ENCODE measurements around the gene GJA4.

Gene GJA4

DNA sequence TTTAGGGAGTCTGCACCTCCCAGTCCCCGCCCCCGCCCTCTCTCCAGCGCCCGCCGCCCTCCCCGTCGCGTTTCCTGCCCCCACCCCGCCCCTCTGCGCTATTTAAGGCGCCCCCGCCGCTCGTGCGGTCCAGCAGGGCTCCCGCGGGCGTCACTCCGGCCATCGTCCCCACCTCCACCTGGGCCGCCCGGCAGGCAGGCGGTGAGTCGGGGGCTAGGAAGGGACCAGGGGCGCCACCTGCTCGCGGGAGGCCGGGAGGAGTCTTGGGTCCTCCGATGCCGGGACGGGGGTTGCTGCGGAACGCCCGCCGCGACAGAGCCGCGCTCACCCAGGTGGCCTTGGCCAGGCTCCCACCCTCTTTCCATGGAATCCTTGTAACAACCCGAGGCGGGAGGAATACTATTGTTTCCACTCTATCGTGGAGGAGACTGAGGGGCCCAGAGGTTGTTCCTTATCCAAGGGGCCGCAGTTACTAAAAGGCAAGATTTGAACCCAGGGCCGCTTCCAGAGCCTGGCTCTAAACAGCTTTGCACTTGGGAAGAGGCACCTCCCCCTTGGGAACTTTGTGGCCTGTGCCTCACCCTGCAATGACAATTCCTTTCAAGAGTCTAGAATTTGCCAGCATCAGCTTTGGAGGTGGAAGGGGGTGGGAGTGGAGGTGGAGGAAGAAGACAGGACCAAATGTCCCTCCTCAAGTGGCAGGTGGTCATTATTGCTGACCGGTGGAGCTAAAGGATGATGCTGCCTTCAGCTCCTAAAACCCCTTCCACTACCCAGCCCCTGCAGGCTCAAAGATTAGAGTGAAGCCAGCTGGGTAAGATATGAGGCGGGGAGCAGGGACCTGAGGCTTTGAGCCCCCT is at the start of gene GJA4:
TSS of gene GJA4 (plus strand) at position 132 of the 860 bp plus-strand sequence. CDS start 1,215 bp downstream, outside the sequence.
- no peak for DNase-seq

DNA sequence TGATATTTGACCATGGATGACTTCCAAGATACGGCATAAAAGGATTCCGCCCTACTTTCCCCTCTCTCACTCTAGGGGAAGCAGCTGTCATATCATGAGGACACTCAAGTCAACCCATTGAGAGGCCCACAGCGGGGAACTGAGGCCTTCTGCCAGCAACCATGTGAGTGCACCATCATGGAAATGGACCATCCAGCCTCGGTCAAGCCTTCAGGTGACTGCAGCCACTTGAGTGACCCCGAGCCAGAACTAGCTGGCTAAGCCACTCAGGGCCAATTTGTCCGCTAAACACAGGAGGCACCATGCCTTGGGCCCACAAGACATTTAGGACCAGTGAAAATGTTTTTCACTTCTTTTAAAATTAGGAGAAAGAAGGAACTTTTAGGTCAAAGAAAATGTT is 49.0 kb upstream of the GJA4 start:
- no peak for DNase-seq

DNA sequence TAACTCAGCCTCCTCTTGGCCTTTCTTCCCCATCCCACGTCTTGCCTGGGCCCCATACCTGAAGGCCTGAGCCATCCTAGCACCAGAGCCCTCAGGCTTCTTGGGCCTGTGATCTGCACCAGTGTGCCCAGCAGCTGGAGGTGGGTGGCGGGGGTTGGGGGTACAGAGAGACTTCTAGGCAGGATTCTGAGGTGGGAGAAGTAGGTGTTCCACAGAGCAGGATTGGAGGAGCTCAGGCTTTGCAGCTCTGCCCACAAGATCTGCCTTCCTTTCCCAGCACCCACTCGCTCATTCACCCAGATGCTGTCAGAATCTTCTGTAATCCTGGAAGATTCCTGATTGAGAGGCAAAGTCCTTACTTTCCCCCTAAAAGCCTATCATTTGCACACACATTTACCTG is 47.9 kb upstream of the GJA4 start:
- no peak for DNase-seq

DNA sequence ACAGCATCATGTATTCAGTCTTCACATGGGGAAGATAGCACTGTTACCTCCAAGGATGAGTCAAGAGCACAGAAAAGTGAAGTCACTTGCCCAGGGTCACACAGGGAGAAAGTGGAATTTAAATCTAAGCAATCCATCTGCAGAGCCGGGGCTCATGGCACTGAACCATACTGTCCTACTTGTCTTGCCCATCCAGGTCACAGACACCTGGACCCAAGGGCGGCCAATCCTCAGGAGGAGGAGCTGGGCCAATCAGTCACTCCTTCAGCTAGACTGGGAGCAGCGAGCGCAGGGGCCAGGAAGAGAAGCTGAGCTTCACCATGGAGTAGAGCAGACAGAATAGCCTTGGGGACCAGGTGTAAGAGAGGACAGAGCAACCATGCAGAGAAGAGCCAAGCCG is 47.1 kb upstream of the GJA4 start:
- DNase-seq = no peak

DNA sequence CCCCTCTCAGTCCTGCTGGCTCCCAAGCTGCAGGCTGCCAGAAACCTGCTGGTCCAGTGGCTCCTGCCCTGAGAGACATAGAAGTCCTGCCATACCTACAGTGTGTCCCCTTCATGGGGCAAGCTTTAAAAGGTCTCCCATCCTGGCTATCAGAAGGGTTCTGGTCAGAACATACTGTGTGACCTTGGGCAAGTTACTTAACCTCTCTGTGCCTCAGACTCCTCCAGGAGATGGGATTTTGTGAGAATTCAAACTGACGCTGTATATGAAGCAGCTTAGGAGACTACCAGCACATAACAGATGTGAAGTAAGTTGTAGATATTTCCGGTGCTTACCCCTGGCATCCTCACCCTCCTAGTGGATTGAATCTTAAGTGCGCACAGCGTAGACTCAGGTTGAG is 46.7 kb upstream of the GJA4 start:
- no peak for DNase-seq

DNA sequence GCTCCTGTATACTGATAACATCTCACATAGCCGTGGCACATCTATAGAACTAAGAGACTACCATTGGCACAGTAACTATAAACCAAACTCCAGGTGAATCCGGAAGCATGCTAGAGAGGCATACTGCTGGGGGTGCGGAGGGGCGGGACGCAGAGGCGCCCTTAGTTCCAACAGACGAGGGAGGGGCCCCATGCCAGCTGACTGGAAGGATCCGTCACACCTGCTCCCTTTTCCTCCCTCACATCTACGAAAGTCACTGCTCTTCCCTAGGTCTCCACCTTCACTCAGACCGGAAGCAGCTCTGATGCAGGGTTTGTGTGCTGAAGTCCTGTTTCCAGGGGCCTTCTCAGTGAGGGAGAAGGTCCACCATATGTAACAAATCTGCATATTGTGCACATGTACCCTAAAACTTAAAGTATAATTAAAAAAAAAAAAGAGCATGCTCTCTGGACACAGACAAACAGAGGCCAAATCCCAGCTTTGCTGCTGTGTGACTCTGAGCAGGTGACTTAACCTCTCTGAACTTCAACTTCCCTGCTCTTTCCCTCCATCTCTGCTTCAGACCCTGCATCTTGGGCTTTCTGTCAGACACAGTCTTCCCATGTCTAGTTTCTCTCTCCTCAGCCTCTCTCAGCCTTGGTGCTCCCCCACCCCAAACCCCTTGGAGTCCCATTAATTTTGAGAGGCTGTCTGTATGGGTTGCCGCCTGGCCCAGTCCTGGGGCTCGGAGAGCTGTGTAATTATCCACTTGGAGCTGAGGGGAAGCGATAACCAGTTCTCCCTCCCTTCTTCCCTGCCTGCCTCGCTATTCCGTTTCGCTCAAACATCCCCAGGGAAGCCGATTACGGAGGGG is 45.8 kb upstream of the GJA4 start:
- no peak for DNase-seq

DNA sequence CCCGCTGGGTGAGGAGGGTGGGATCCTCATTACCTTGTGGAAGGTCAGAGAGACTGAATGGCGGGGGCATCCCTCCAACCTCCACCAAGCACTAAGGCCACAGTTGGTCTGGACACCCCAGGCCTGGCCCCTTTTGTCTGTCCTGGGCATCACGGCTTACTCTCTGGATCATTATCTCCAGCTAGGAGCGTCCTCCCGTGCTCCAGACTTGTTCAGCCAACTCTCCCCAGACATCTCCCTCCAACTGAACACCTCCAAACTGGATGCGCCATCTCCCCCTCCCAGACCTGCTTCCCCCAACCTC is 45.2 kb upstream of the GJA4 start:
- DNase-seq = no peak

DNA sequence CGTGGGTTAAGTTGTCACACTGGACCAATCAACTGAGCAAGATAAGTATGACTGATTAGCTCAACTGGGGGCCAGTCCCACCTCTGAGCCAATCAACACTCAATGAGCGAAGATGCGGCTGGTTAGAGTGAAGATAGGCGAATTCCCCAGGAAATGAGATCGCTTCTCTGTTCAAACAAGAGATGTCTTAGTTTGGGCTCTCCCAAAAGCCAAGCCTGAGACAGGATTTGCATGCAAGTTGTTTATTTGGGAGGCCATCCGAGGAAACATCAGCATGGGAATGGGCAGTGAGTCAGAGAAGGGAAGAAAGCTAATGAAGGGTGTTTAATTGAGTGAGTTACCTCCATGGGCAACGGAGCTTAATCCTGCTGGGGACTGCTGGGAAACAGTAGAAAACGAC is 42.8 kb upstream of the GJA4 start:
- DNase-seq = no peak

DNA sequence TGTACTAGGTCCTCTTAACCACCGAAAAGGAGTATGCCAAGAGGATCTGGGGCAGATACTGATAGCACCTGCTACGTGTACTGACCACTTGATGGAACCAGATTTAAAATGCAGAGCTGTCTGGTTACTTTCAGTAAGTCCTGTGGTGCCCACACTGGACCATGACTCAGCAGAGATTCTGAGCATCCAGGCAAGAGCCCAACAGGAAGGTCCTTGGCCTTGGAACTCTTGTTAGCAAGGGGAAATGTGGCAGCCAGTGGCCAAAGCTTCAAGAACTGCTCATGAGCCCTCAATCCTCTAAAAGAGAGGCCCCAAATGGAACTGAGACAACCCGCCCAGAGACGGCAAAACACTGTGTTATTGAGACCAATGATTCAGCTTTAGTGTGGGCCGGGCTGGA is 42.2 kb upstream of the GJA4 start:
- no peak for DNase-seq

DNA sequence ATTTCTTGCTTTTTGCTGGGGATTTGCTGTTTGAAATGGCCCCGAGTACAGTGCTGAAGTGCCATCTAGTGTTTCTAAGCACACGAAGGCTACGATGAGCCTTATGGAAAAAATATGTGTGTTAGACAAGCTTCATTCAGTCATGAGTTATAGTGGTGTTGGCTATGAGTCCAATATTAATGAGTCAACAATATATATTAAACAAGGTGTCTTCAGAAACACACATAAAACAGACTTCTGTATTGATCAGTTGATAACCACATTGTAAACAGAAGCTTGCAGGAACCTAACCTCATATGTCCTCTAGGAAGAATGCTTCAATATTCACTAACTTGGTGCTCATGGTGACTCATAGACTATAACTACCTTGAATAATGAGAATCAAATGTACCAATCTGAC is 39.6 kb upstream of the GJA4 start:
- DNase-seq = no peak

DNA sequence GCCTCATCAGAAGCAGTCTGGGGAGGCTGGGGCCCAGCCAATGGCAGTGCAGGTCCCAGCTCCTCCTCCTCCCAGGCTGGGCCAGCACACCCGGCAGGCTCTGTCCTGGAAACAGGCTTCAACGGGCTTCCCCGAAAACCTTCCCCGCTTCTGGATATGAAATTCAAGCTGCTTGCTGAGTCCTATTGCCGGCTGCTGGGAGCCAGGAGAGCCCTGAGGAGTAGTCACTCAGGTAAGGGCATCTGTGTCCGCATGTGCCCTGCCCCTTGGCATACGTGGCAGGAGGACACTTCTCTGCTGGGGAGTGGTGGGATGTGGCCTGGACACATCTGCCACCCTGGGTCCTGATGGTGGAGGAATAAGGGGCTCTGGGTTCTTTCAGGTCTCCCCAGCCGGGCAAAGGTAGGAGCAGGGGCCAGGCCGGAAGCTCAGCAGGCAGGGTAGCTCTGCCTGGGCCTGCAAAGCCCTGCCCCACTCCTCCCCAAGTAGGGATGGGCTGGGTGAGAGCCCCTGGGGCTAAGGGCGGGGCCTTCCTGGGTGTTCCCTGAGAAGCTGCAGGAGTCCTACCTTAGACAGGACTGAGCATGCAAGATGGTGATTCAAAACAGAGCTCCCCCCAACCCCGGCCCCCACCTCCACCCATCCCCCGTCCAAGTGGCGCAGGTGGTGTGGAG is 37.7 kb upstream of the GJA4 start, which contains the start of gene GJB5:
TSS of gene GJB5 (plus strand) at position 84 of the 674 bp plus-strand sequence. CDS start 2,284 bp downstream, outside the sequence.
- no peak for DNase-seq

DNA sequence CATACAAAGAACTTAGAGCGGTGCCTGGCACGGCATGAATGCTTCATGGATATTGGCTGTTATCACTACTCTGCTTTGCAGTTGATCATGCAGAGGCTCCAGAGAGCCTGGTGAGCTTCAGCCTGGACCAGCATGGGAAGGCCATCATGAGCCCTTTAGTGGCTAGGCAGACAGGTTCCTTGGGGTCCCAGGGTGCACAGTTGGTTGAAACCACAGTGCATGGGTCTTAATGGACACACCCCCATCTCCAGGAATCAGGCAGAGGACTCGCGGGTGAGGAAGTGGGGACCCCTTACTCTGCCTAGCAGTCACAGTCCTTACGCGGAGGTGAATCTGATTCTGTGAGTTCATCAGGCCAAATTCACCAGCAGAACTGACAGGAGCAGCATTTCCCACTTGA is 36.8 kb upstream of the GJA4 start:
- DNase-seq = no peak

DNA sequence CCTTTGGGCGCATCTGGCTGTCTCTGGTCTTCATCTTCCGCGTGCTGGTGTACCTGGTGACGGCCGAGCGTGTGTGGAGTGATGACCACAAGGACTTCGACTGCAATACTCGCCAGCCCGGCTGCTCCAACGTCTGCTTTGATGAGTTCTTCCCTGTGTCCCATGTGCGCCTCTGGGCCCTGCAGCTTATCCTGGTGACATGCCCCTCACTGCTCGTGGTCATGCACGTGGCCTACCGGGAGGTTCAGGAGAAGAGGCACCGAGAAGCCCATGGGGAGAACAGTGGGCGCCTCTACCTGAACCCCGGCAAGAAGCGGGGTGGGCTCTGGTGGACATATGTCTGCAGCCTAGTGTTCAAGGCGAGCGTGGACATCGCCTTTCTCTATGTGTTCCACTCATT is 35.4 kb upstream of the GJA4 start:
- no peak for DNase-seq

DNA sequence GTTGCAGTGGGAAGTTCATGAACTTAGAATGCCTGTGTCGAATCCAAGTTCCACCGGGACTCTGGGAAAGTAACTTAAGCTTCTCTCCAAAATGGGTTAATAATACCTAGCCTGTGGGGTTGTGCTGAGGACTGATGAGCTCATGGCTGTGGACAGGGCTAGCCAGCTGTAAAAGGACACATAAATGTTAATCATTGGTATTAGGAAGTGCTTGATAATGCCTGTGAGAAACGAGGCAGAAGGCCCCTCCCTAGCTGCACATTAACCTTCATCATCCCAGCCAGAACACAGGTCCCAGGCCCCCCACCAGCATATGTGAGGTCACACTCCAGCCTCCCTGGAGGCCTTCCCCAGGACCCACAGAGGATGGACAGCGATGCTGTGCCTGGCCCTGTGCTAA is 34.0 kb upstream of the GJA4 start:
- DNase-seq = no peak

DNA sequence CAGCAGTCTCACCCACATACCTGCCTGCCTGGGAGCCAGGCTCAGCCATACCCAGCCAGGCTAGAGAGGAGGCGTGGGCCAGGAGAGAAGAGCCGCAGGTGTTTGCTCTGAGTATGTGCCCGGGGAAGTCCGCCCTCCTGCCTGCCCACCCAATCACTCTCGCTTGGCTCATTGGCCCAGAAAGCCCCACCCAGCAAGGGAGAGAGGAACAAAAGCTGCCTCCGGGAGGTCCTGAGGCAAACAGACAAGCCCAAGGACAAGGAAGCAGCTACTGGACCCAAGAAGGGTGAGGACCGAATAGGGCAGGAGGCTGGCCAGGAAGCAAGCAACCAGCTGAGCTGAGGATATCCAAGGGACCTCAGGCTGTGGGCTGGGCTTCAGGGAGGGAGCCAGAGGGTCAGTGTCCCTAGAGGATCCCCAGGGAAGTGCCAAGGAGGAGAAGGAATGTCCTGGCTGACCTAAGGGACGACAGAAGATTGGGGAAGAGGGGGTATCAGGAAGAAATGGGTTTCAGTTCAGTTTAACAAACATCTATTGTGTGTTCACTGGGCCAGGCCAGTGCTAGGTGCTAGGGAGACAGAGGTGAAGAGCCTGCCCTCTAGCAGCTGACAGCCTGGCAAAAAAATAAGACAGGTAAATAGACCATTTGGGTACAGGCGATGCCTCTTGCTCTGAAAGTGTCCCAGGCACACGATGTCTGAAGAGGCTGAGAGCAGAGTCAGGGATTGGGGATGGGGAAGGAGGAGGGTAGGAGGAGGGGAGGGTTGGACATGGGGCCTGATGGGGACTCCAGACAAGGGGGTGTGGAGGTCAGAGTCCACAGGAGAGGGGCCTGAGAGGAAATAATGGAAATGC is 33.1 kb upstream of the GJA4 start, which contains the start of gene GJB4:
TSS of gene GJB4 (plus strand) at position 238 of the 855 bp plus-strand sequence. CDS start 1,515 bp downstream, outside the sequence.
- no peak for DNase-seq

DNA sequence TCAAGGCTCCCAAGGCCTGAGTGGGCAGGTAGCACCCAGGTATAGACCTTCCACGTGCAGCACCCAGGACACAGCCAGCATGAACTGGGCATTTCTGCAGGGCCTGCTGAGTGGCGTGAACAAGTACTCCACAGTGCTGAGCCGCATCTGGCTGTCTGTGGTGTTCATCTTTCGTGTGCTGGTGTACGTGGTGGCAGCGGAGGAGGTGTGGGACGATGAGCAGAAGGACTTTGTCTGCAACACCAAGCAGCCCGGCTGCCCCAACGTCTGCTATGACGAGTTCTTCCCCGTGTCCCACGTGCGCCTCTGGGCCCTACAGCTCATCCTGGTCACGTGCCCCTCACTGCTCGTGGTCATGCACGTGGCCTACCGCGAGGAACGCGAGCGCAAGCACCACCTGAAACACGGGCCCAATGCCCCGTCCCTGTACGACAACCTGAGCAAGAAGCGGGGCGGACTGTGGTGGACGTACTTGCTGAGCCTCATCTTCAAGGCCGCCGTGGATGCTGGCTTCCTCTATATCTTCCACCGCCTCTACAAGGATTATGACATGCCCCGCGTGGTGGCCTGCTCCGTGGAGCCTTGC is 31.5 kb upstream of the GJA4 start:
- DNase-seq = no peak

DNA sequence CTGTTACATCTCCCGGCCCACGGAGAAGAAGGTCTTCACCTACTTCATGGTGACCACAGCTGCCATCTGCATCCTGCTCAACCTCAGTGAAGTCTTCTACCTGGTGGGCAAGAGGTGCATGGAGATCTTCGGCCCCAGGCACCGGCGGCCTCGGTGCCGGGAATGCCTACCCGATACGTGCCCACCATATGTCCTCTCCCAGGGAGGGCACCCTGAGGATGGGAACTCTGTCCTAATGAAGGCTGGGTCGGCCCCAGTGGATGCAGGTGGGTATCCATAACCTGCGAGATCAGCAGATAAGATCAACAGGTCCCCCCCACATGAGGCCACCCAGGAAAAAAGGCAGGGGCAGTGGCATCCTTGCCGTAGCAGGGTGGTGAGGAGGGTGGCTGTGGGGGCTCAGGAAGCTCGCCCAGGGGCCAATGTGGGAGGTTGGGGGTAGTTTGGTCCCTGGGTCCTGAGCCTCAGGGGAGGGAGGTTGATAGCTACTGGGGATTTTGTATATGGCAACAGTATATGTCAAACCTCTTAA is 31.0 kb upstream of the GJA4 start:
- no peak for DNase-seq

DNA sequence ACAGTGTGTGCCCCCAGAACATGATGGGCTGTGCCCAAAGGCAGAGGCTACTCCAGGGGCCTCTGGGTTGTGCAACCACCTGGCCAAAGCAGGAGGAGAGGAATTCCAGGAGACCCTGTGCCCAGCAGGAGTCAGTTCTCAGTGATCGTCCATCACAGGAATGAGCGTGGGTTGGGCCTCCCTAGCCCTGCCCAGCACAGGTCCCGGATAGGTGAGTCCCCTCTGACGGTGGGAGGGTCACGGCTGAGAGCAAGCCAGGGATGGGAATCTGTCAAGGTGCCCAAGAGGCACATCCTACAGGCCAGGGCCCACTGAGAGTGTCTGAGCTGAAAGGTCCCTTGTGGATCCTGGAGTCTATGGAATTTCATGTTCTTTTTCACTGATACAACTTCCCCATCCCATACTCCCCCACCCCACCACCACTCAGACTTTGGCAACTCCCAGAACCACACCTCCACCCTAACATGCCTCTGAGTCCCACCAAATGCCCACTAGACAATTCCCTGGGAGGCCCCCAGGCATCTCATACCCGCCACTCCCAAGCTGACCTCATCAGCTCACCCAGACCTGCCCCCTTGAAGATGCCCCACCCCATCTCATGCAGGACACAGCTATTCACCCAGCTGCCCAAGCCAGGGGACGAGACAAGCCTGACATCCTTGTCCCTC is 30.2 kb upstream of the GJA4 start:
- DNase-seq = no peak

DNA sequence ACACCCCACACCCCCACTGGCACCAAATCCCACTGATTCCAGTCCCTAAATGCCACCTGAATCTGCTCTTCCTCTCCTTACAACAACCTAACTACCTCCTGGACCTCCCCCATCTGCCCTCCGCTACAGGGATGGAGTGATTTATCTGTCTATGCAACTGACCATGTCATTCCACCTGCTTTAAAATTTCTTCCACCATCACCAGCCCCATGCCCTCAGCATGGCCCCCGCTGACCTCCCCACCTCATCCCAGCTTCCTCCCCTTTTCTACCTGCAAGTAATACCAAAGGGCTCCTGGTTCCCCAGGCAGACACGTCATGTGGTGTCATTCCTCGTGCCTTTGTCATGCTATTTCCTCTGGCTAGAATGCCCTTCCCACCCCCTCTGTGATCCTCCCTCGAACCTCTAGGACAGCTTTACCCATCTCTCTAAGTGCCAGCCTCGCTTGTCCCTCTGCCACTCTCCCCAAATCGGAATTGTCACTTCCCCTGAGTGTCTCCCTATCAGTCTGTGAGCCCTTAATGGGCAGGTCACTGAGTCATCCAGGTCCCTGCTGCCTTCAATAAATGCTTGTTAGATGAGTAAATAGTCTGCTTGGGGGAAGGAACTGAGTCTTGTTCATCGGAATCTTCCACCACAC is 29.5 kb upstream of the GJA4 start:
- no peak for DNase-seq

DNA sequence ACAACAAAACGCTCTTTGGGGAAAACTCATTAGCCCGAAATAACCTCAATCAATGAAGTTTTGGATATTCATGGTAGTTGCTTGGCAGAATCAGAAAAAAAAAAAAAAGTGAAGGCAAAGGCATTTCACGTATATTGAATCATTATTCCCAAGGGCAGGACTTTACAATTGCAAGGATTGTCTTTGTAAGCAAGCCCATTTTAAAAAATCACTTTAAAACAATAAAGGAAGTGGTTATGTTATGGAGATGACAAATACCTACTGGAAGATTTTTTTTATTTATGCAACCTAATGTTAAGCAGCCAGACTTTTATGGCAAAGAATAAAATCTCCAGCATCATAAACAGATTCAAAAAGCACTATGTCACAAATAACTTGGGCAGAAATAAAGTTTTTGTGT is 23.9 kb upstream of the GJA4 start:
- DNase-seq = no peak
